Bronchial epithelial cell (primary cell): Measurements from ENCODE around the gene COA8. TPM values are rescaled to one million over a fixed set of nuclear protein-coding genes. Genes with fewer than 3 reads are reported as not detected.

Experiments
- DNase-seq: peaks from one replicate; pipeline ENCODE4 v3.0.0-alpha.2; 2010; ENCODE audit warnings: low read depth
- FAIRE-seq: peaks from 2 replicates; lab custom pipeline; 2011; peaks lifted over from hg19 to GRCh38; lab: Jason Lieb, UNC
- H3K27me3 ChIP-seq: 2 replicates; pipeline ENCODE4 v1.5.1; 2011; ENCODE audit warnings: low read length; ENCODE audit not compliant: control insufficient read depth, insufficient read depth
- H3K36me3 ChIP-seq: 2 replicates; pipeline ENCODE4 v1.5.1; 2011; ENCODE audit warnings: low read length; ENCODE audit not compliant: control insufficient read depth, insufficient read depth
- H3K4me3 ChIP-seq: 2 replicates; pipeline ENCODE4 v1.5.1; 2011; ENCODE audit warnings: mild to moderate bottlenecking, low read depth, low read length, control low read depth
- CTCF ChIP-seq: IDR thresholded peaks from 2 replicates; pipeline ENCODE4 v1.5.1; 2011; ENCODE audit warnings: mild to moderate bottlenecking, moderate library complexity, low read length, control low read depth, inconsistent platforms; ENCODE audit not compliant: insufficient read depth, severe bottlenecking
- total RNA-seq: library from RNA; depleted of rRNA; stranded (reverse); fragments of >200 nt; gene quantifications from 2 replicates; pipeline ENCODE4 v1.2.1, GENCODE V29; 2014

Gene COA8
- total RNA-seq, 1 donor from 2014 or later, result 17.4 TPM

- no peak overlapping the region for H3K4me3 ChIP-seq
- FAIRE-seq, result peak; percentile 36
- TF ChIP-seq CTCF, result no peak
These were observed 10.5 kb upstream of the COA8 start for GRCh38 chr14:103552011-103552845.

GRCh38 chr14:103552846-103553210 is 9.9 kb upstream of the COA8 start:
- no peak for TF ChIP-seq CTCF
- DNase-seq, result no peak
- Histone ChIP-seq H3K36me3 (no peaks in the 10 kb centered on the region), H3K27me3 (no peaks in the 10 kb centered on the region), H3K4me3 (no peak overlapping the region)
- no peak for FAIRE-seq

More at GRCh38 chr14:103552011-103552845, 10.5 kb upstream of the COA8 start:
- H3K27me3 ChIP-seq, result no peaks in the 10 kb centered on the region
- H3K36me3 ChIP-seq, result no peaks in the 10 kb centered on the region
- DNase-seq, result peak; percentile 44

GRCh38 chr14:103555559-103556337 is 7.0 kb upstream of the COA8 start:
- DNase-seq (no peak), FAIRE-seq (no peak)
- no peak for TF ChIP-seq CTCF
- Histone ChIP-seq H3K4me3 (no peak overlapping the region), H3K27me3 (no peaks in the 10 kb centered on the region), H3K36me3 (peaks cover 7% of the 10 kb centered on the region)

GRCh38 chr14:103556946-103557758 is 5.6 kb upstream of the COA8 start:
- DNase-seq (no peak), FAIRE-seq (peak; percentile 40)
- no peak for TF ChIP-seq CTCF
- no peak overlapping the region for H3K4me3 ChIP-seq
- no peaks in the 10 kb centered on the region for H3K27me3 ChIP-seq
- peaks cover 7% of the 10 kb centered on the region for H3K36me3 ChIP-seq

GRCh38 chr14:103558071-103558882 is 4.5 kb upstream of the COA8 start:
- DNase-seq (no peak), FAIRE-seq (no peak)
- Histone ChIP-seq H3K27me3 (no peaks in the 10 kb centered on the region), H3K36me3 (peaks cover 7% of the 10 kb centered on the region), H3K4me3 (no peak overlapping the region)
- TF ChIP-seq CTCF, result no peak
